Fibroblast of the conjunctiva (primary cell): ENCODE data around the gene IFI27.
"Not testable (repeated sequence)": the region's sequence is repeated elsewhere in the genome, so short reads cannot be mapped to it uniquely, and the experiment has no call there.

Experiments used
- DNase-seq: peaks from one replicate; pipeline ENCODE4 v3.0.0-alpha.2; 2010; ENCODE audit warnings: low read depth

Gene IFI27

GRCh38 chr14:94156143-94156542 lies 45.6 kb downstream of the IFI27 start:
- DNase-seq = not testable (repeated sequence)

- DNase-seq = no peak
Observed at GRCh38 chr14:94157197-94157596, 46.7 kb downstream of the IFI27 start.

GRCh38 chr14:94158239-94158883 lies 47.8 kb downstream of the IFI27 start:
- no peak for DNase-seq

GRCh38 chr14:94161058-94161457 lies 50.5 kb downstream of the IFI27 start:
- no peak for DNase-seq

GRCh38 chr14:94161981-94162380 lies 51.4 kb downstream of the IFI27 start:
- peak; percentile 17 for DNase-seq

GRCh38 chr14:94162466-94162865 lies 51.9 kb downstream of the IFI27 start:
- no peak for DNase-seq

GRCh38 chr14:94163796-94164195 lies 53.3 kb downstream of the IFI27 start:
- no peak for DNase-seq

GRCh38 chr14:94164685-94165431 lies 54.3 kb downstream of the IFI27 start:
- DNase-seq = no peak

- no peak for DNase-seq
Observed at GRCh38 chr14:94165744-94166143, 55.2 kb downstream of the IFI27 start.
